Measurements from ENCODE around the gene ZP3.
"Not testable (repeated sequence)": the region's sequence is repeated elsewhere in the genome, so short reads cannot be mapped to it uniquely, and the experiment has no call there.

ZP3 gene

DNA sequence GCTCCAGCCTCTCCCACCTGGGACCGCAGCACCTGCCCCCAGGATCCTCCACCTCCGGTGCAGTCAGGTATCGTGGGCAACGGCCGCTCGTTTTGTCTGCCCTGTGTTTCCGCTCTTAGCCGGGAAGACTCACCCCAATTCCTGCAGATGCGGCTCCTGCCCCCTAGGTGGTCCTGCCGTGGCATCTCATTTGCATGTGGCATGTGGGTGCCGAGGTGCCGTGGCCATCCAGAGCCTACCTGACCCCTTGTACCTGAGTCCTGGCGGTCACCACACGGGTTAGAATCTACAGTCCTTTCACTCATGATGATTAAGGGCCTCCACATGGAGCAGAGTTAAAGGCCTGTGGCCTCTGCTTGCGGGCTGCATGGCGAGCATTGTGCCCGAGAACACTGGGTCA, 58.3 kb downstream of the ZP3 start:
- not testable (repeated sequence) for DNase-seq (ENCODE audit: low read depth in 3 of 3)

GRCh38 chr7:76484456-76484855, 59.7 kb downstream of the ZP3 start:
- not testable (repeated sequence) for DNase-seq (ENCODE audit: low read depth in 3 of 3)

- not testable (repeated sequence) for DNase-seq (ENCODE audit: low read depth in 3 of 3)
Measured at GRCh38 chr7:76485822-76486610, 61.3 kb downstream of the ZP3 start.

DNA sequence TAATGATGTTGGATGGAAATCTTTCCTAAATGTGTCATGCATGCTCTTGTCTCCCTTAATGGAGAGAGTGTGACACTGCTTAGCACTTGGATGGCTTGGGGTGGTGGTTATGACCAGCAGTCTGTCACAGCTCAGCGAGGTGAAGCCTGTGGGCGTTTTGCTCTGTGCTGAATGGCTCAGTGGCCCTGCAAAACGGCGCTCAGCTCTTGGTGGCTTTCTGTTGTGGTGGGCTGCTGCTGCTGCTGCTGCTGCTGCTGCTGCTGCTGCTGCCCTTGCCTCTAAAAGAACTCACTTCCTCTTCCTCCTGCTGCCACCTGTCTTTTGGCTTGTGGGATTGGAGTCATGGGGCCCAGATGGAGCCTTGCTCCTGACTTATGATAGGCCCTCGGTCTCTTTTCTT, 61.9 kb downstream of the ZP3 start:
- peak in 2 of 3 donors; percentile 9 to 15 for DNase-seq (ENCODE audit: low read depth in 3 of 3)

DNA sequence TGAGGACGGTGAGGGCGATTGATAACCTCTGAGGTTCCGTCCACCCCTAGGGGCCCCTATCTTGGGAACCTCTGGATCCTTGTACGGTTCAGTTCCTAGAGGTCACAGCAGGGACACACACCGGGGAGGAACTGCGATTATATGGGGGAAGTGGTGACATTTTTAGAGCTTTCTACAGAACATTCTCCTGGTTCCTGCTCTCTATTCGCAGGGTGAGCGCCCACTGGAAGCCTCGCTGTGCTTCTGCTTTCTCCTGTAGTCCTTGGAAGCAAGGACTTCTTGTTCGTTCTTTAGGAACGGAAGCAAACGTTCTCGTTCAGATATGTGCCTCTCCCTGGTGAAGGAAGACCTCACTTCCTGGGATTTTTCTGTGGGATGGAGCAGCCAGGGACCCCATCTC, 63.2 kb downstream of the ZP3 start:
- not testable (repeated sequence) for DNase-seq (ENCODE audit: low read depth in 3 of 3)
